Osteoblast (primary cell): ENCODE results near the gene ACSL6. TPM values are rescaled to one million over a fixed set of nuclear protein-coding genes. Genes with fewer than 3 reads are reported as not detected.

ENCODE experiments used
- DNase-seq: peaks from one replicate; pipeline ENCODE4 v3.0.0; 2011; ENCODE audit warnings: low spot score, mixed read lengths; ENCODE audit not compliant: insufficient read length; ENCODE audit errors: missing footprints
- H2AFZ ChIP-seq: 2 replicates; pipeline ENCODE4 v1.6.0; 2011; ENCODE audit warnings: mild to moderate bottlenecking, low read length
- H3K27ac ChIP-seq: 2 replicates; pipeline ENCODE4 v1.5.1; 2011; ENCODE audit warnings: mild to moderate bottlenecking, low read depth, low read length, moderate library complexity
- H3K27me3 ChIP-seq: 2 replicates; pipeline ENCODE4 v1.6.0; 2012; ENCODE audit warnings: mild to moderate bottlenecking, control low read depth, inconsistent platforms, low read length, moderate library complexity; ENCODE audit not compliant: insufficient read depth
- H3K36me3 ChIP-seq: 2 replicates; pipeline ENCODE4 v1.5.1; 2011; ENCODE audit warnings: mild to moderate bottlenecking, low read length, control low read depth, moderate library complexity; ENCODE audit not compliant: insufficient read depth
- H3K4me1 ChIP-seq: 2 replicates; pipeline ENCODE4 v1.5.1; 2011; ENCODE audit warnings: mild to moderate bottlenecking, low read length, control low read depth, moderate library complexity; ENCODE audit not compliant: insufficient read depth
- H3K4me2 ChIP-seq: 2 replicates; pipeline ENCODE4 v1.6.0; 2011; ENCODE audit warnings: mild to moderate bottlenecking, low read length; ENCODE audit not compliant: insufficient read depth
- H3K4me3 ChIP-seq: fragments of 200-600 bp; sonication (generic); 3 replicates; pipeline ENCODE4 v1.5.1; 2012; ENCODE audit warnings: mild to moderate bottlenecking, low read length, inconsistent platforms; ENCODE audit not compliant: insufficient read depth
- H3K79me2 ChIP-seq: 2 replicates; pipeline ENCODE4 v1.6.0; 2012; ENCODE audit warnings: mild to moderate bottlenecking, low read length, control low read depth, inconsistent platforms; ENCODE audit not compliant: insufficient read depth
- H3K9me3 ChIP-seq: 2 replicates; pipeline ENCODE4 v1.5.1; 2011; ENCODE audit warnings: low read depth, low read length, control low read depth
- H4K20me1 ChIP-seq: 2 replicates; pipeline ENCODE4 v1.6.0; 2012; ENCODE audit warnings: mild to moderate bottlenecking, low read length, control low read depth; ENCODE audit not compliant: insufficient read depth
- CTCF ChIP-seq: IDR thresholded peaks from 2 replicates; pipeline ENCODE4 v1.5.1; 2011; ENCODE audit warnings: mild to moderate bottlenecking, low read depth, low read length, moderate library complexity; ENCODE audit errors: extremely low read depth
- total RNA-seq: library from RNA; depleted of rRNA; stranded (reverse); fragments of >200 nt; gene quantifications from 2 replicates; pipeline ENCODE4 v1.2.3, GENCODE V29; 2012

ACSL6 gene
- total RNA-seq, 1 donor = not detected

GRCh38 chr5:131984956-131985665 lies 26.3 kb downstream of the ACSL6 start:
- H3K4me1 ChIP-seq = no peaks in the 10 kb centered on the region
- H3K4me2 ChIP-seq = no peak overlapping the region
- H3K27ac ChIP-seq = no peak overlapping the region
- H2AFZ ChIP-seq = no peak overlapping the region
- no peaks in the 10 kb centered on the region for H3K9me3 ChIP-seq
- no peak for TF ChIP-seq CTCF
- no peak overlapping the region for H3K4me3 ChIP-seq
- peaks cover 3% of the 10 kb centered on the region for H3K27me3 ChIP-seq
- H3K36me3 ChIP-seq = no peaks in the 10 kb centered on the region
- no peaks in the 10 kb centered on the region for H3K79me2 ChIP-seq
- DNase-seq = no peak
- no peaks in the 10 kb centered on the region for H4K20me1 ChIP-seq

- TF ChIP-seq CTCF = no peak
- H3K4me2 ChIP-seq = no peak overlapping the region
These were observed 28.1 kb downstream of the ACSL6 start for GRCh38 chr5:131983244-131983771.

GRCh38 chr5:131981516-131981915 lies 29.9 kb downstream of the ACSL6 start:
- no peak for TF ChIP-seq CTCF
- H3K4me2 ChIP-seq = no peak overlapping the region
- DNase-seq = no peak

More at GRCh38 chr5:131983244-131983771, 28.1 kb downstream of the ACSL6 start:
- peaks cover 3% of the 10 kb centered on the region for H3K27me3 ChIP-seq
- H3K36me3 ChIP-seq = no peaks in the 10 kb centered on the region
- no peaks in the 10 kb centered on the region for H4K20me1 ChIP-seq
- no peaks in the 10 kb centered on the region for H3K4me1 ChIP-seq
- no peaks in the 10 kb centered on the region for H3K9me3 ChIP-seq
- no peak overlapping the region for H3K27ac ChIP-seq
- H3K79me2 ChIP-seq = no peaks in the 10 kb centered on the region
- no peak for DNase-seq
- no peak overlapping the region for H2AFZ ChIP-seq
- H3K4me3 ChIP-seq = no peak overlapping the region

GRCh38 chr5:131980696-131981095 lies 30.8 kb downstream of the ACSL6 start:
- Histone ChIP-seq H3K27ac (no peak overlapping the region), H4K20me1 (no peaks in the 10 kb centered on the region), H3K79me2 (no peaks in the 10 kb centered on the region), H2AFZ (no peak overlapping the region), H3K36me3 (no peaks in the 10 kb centered on the region), H3K4me2 (no peak overlapping the region), H3K4me1 (no peaks in the 10 kb centered on the region), H3K27me3 (peaks cover 3% of the 10 kb centered on the region), H3K9me3 (no peaks in the 10 kb centered on the region), H3K4me3 (no peak overlapping the region)
- no peak for TF ChIP-seq CTCF
- no peak for DNase-seq

More at GRCh38 chr5:131981516-131981915, 29.9 kb downstream of the ACSL6 start:
- H3K9me3 ChIP-seq = no peaks in the 10 kb centered on the region
- H2AFZ ChIP-seq = no peak overlapping the region
- peaks cover 3% of the 10 kb centered on the region for H3K27me3 ChIP-seq
- H3K4me1 ChIP-seq = no peaks in the 10 kb centered on the region
- H3K36me3 ChIP-seq = no peaks in the 10 kb centered on the region
- H3K79me2 ChIP-seq = no peaks in the 10 kb centered on the region
- no peak overlapping the region for H3K4me3 ChIP-seq
- no peaks in the 10 kb centered on the region for H4K20me1 ChIP-seq
- no peak overlapping the region for H3K27ac ChIP-seq
